Gastrocnemius medialis (tissue), 4 donors: Measurements from ENCODE around the gene FCER1G.

ENCODE experiments used
- CTCF ChIP-seq, 5 experiments: fragments of 450-650 bp in 3 of 5; fragments of 200-600 bp in 2 of 5; sonication (generic) in 2 of 5; IDR thresholded peaks in 4 of 5; conservative IDR thresholded peaks in 1 of 5; 1 replicate in 4 of 5; 2 replicates in 1 of 5; pipeline ENCODE4 v1.5.1; 2016 to 2019; ENCODE audit warnings: antibody characterized with exemption in 5 of 5, mild to moderate bottlenecking in 3 of 5, moderate library complexity in 3 of 5
- POLR2A ChIP-seq, 2 donors: fragments of 450-650 bp; IDR thresholded peaks; one replicate each; pipeline ENCODE4 v1.6.1; 2017; ENCODE audit warnings: antibody characterized with exemption in 2 of 2, mild to moderate bottlenecking in 2 of 2, moderate library complexity in 2 of 2

GRCh38 chr1:161215076-161215475, at the start of gene FCER1G:
- no peak for TF ChIP-seq CTCF (IDR thresholded peaks at IDR 0.05 in 4 of 5, conservative IDR thresholded peaks at IDR 0.05 in 1 of 5)
- peak; percentile 27 to 46 for TF ChIP-seq POLR2A (IDR thresholded peaks at IDR 0.05)
